Keratinocyte (primary cell): ENCODE measurements around the gene GH2. TPM values are rescaled to one million over a fixed set of nuclear protein-coding genes. Genes with fewer than 3 reads are reported as not detected.

Source experiments
- DNase-seq: peaks from one replicate; pipeline ENCODE4 v3.0.0-alpha.2; 2011; ENCODE audit warnings: low read depth, missing footprints, low spot score
- FAIRE-seq: peaks from 2 replicates; lab custom pipeline; 2011; peaks lifted over from hg19 to GRCh38; lab: Jason Lieb, UNC
- H2AFZ ChIP-seq: 2 replicates; pipeline ENCODE4 v1.6.0; 2012; ENCODE audit warnings: low read length, control low read depth, inconsistent platforms; ENCODE audit not compliant: control insufficient read depth
- H3K27ac ChIP-seq: 2 replicates; pipeline ENCODE4 v1.5.1; 2011; ENCODE audit warnings: low read length; ENCODE audit not compliant: control insufficient read depth, insufficient read depth
- H3K27me3 ChIP-seq: 3 replicates; pipeline ENCODE4 v1.6.0; 2011; ENCODE audit warnings: low read length; ENCODE audit not compliant: control insufficient read depth, insufficient read depth; ENCODE audit errors: extremely low read depth
- H3K36me3 ChIP-seq, 2 experiments: 2 replicates in 1 of 2; 3 replicates in 1 of 2; pipeline ENCODE4 v1.5.1; 2011; ENCODE audit warnings: low read length in 2 of 2, mild to moderate bottlenecking in 1 of 2; ENCODE audit not compliant: control insufficient read depth in 2 of 2, insufficient read depth in 2 of 2; ENCODE audit errors: extremely low read depth in 1 of 2
- H3K4me1 ChIP-seq: 3 replicates; pipeline ENCODE4 v1.5.1; 2011; ENCODE audit warnings: low read length; ENCODE audit not compliant: control insufficient read depth, insufficient read depth; ENCODE audit errors: extremely low read depth
- H3K4me2 ChIP-seq: 3 replicates; pipeline ENCODE4 v1.6.0; 2011; ENCODE audit warnings: low read depth, low read length; ENCODE audit not compliant: control insufficient read depth, insufficient read depth; ENCODE audit errors: extremely low read depth
- H3K4me3 ChIP-seq, 3 experiments: fragments of 200-600 bp in 1 of 3; sonication (generic) in 1 of 3; 2 replicates in 2 of 3; 3 replicates in 1 of 3; pipeline ENCODE4 v1.5.1; 2011 to 2016; ENCODE audit warnings: low read length in 3 of 3, mild to moderate bottlenecking in 3 of 3, control low read depth in 2 of 3, inconsistent platforms in 1 of 3, low read depth in 1 of 3, mixed read lengths in 1 of 3, mixed run types in 1 of 3, moderate library complexity in 1 of 3; ENCODE audit not compliant: control insufficient read depth in 2 of 3, insufficient read depth in 2 of 3; ENCODE audit errors: extremely low read depth in 1 of 3
- H3K79me2 ChIP-seq: 2 replicates; pipeline ENCODE4 v1.6.0; 2012; ENCODE audit warnings: low read length; ENCODE audit not compliant: control insufficient read depth, insufficient read depth
- H3K9ac ChIP-seq: 3 replicates; pipeline ENCODE4 v1.6.0; 2011; ENCODE audit warnings: low read length; ENCODE audit not compliant: control insufficient read depth, insufficient read depth; ENCODE audit errors: extremely low read depth
- H3K9me1 ChIP-seq: 3 replicates; pipeline ENCODE4 v1.6.0; 2011; ENCODE audit warnings: low read length; ENCODE audit not compliant: control insufficient read depth, insufficient read depth; ENCODE audit errors: extremely low read depth
- H3K9me3 ChIP-seq: 2 replicates; pipeline ENCODE4 v1.5.1; 2012; ENCODE audit warnings: low read depth, low read length; ENCODE audit not compliant: control insufficient read depth
- H4K20me1 ChIP-seq: 3 replicates; pipeline ENCODE4 v1.6.0; 2011; ENCODE audit warnings: low read length; ENCODE audit not compliant: control insufficient read depth, insufficient read depth; ENCODE audit errors: extremely low read depth
- EZH2 ChIP-seq: IDR thresholded peaks from one replicate; pipeline ENCODE4 v1.6.1; 2012; ENCODE audit warnings: inconsistent platforms, mild to moderate bottlenecking, low read length, moderate library complexity
- dilution Hi-C: fragments of 300-500 bp; cut with MboI; formaldehyde crosslinking; loops from one replicate; pipeline ENCODE4 v1.7.0; 2020; ENCODE audit warnings: low sequenced_read_pairs; ENCODE audit not compliant: extremely low pct_ligation_motif_present
- polyA plus RNA-seq, 5 experiments: library from polyadenylated mRNA; depleted of rRNA in 3 of 5; stranded (reverse) in 3 of 5; stranded (forward) in 1 of 5; unstranded in 1 of 5; fragments of >200 nt; gene quantifications; 1 replicate in 1 of 5; 2 replicates in 3 of 5; 3 replicates in 1 of 5; pipeline versions ENCODE4 v1.2.1 to v1.2.3, GENCODE V29; 2011 to 2012; ENCODE audit warnings: missing spikeins in 2 of 5, low read depth in 1 of 5, low replicate concordance in 1 of 5
- TF ChIP-seq, protein P1 (sequence below), 3 experiments: IDR thresholded peaks in 1 of 3; conservative IDR thresholded peaks in 1 of 3; optimal IDR thresholded peaks in 1 of 3; 2 replicates in 2 of 3; 3 replicates in 1 of 3; pipeline versions ENCODE3 to v1.5.1; 2011; ENCODE audit warnings: low read length in 3 of 3, mild to moderate bottlenecking in 3 of 3, moderate library complexity in 2 of 3, control low read depth in 1 of 3, inconsistent platforms in 1 of 3; ENCODE audit not compliant: insufficient read depth in 2 of 3; ENCODE audit errors: extremely low read depth in 1 of 3

The GH2 gene
- polyA plus RNA-seq, 1 donor (not counting 4 experiments of a cell fraction or from before 2014, with no cell fraction given) = not detected

DNA sequence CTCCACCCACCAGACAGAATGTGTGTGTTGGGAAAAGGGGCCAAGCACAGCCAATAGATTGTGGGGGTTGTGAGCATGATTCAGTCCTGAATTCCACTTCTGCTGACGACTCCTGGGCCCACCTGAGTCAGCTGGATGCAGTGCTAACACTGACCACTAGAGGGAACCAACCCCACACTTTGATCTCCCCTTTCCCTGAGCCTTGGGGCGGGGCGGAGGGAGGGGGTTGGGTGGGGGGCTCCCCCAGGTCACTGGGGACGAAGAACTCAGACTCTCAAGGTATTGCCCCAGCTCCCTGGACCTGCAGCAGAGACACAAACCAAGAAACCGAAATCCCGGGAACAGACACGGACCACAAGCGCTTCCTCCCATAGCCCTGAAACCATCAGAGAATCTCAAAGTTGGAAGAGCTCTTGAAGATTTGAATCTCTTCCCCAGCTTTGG lies 29.9 kb upstream of the GH2 start:
- dilution Hi-C loops = no loop called here
- no peak for TF ChIP-seq EZH2
- TF ChIP-seq, protein P1, sequence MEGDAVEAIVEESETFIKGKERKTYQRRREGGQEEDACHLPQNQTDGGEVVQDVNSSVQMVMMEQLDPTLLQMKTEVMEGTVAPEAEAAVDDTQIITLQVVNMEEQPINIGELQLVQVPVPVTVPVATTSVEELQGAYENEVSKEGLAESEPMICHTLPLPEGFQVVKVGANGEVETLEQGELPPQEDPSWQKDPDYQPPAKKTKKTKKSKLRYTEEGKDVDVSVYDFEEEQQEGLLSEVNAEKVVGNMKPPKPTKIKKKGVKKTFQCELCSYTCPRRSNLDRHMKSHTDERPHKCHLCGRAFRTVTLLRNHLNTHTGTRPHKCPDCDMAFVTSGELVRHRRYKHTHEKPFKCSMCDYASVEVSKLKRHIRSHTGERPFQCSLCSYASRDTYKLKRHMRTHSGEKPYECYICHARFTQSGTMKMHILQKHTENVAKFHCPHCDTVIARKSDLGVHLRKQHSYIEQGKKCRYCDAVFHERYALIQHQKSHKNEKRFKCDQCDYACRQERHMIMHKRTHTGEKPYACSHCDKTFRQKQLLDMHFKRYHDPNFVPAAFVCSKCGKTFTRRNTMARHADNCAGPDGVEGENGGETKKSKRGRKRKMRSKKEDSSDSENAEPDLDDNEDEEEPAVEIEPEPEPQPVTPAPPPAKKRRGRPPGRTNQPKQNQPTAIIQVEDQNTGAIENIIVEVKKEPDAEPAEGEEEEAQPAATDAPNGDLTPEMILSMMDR (optimal IDR thresholded peaks at IDR 0.05 in 1 of 3, IDR thresholded peaks at IDR 0.05 in 1 of 3, conservative IDR thresholded peaks at IDR 0.05 in 1 of 3; ENCODE audit: extremely low read depth in 1 of 3, insufficient read depth in 2 of 3, low read length in 3 of 3) = peak; percentile 59 to 67 (median 63)
- H3K4me2 ChIP-seq = no peak overlapping the region
- H3K79me2 ChIP-seq = no peaks in the 10 kb centered on the region
- H4K20me1 ChIP-seq = no peaks in the 10 kb centered on the region
- FAIRE-seq = no peak
- H3K9me1 ChIP-seq = no peaks in the 10 kb centered on the region
- no peaks in the 10 kb centered on the region for H3K36me3 ChIP-seq
- H3K4me3 ChIP-seq = no peak overlapping the region
- no peak for DNase-seq
- no peak overlapping the region for H2AFZ ChIP-seq
- no peaks in the 10 kb centered on the region for H3K4me1 ChIP-seq
- no peaks in the 10 kb centered on the region for H3K27me3 ChIP-seq
- no peaks in the 10 kb centered on the region for H3K9me3 ChIP-seq
- H3K9ac ChIP-seq = no peak overlapping the region
- no peak overlapping the region for H3K27ac ChIP-seq

DNA sequence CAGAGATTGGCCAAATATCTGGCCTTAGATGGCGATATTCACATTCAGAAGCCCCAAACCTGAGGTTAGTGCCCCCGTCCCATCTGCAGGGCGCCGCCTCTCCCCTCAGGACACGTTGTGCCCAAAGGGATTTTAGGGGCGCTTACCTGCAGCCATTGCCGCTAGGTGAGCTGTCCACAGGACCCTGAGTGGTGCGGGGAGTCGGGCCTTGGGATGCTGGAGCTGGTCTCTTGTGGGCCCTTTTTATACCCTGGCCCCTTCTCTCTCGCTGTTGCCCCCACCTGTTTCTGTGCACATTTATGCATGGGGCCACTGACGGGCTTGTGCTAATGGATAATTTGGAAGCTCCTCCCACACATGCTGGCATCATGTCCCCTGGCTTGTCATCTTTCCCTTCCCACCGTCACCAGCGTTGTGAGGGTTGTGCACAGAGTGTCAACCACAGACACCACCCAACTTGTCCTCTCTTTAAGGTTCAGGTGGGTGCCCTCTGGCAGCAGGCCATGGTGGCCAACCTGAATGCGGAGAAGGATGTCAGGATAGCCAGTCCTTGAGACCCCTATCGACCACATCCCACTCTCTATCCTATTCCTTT lies 29.4 kb upstream of the GH2 start, which contains the start of gene CSHL1:
TSS of gene CSHL1 (minus strand) at position 218 of the 595 bp plus-strand sequence. CDS start at position 156, 62 bp downstream.
- Histone ChIP-seq H3K9ac (no peak within 1 kb of the TSS), H3K27me3 (no peaks in the 10 kb centered on the region), H3K4me3 (no peak within 1 kb of the TSS), H3K9me1 (no peaks in the 10 kb centered on the region), H3K79me2 (no peaks in the 10 kb centered on the region), H3K36me3 (no peaks in the 10 kb centered on the region), H3K4me2 (no peak within 1 kb of the TSS), H3K4me1 (no peaks in the 10 kb centered on the region), H3K27ac (no peak within 1 kb of the TSS), H4K20me1 (no peaks in the 10 kb centered on the region), H3K9me3 (no peaks in the 10 kb centered on the region), H2AFZ (no peak within 1 kb of the TSS)
- DNase-seq (no peak), FAIRE-seq (no peak)
- dilution Hi-C loops = no loop called here
- TF ChIP-seq, protein P1 (optimal IDR thresholded peaks at IDR 0.05 in 1 of 3, IDR thresholded peaks at IDR 0.05 in 1 of 3, conservative IDR thresholded peaks at IDR 0.05 in 1 of 3; ENCODE audit: extremely low read depth in 1 of 3, insufficient read depth in 2 of 3, low read length in 3 of 3) = no peak
- TF ChIP-seq EZH2 = no peak
